NCI-H1694 treated with DMSO at 0.1 percent for 48 hours (cell line): Measurements from ENCODE around the gene ETFB.
"Not testable (repeated sequence)": the region's sequence is repeated elsewhere in the genome, so short reads cannot be mapped to it uniquely, and the experiment has no call there.

Experiments used
- DNase-seq: peaks from one replicate; lab custom pipeline; 2025; lab: John Stamatoyannopoulos, UW

ETFB gene

DNA sequence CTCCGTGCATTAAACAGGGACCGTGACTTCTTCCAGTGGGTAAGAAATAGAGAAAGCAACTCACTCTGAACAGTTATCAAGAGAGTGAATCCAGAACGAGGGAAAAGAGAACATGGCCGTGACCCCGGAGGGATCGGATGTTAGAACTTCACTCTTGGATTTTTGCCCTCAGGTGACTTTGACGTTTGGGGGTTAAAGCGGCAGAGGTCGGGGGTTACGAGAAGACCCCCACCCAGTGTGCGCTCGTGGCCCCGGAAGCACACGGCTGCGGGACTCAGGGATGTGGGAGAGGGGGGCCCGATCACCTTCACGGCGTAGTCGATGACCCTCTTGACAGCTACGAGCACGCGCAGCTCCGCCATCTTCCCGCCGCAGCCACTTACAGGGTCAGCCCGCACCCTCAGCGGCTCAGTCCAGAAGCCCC is at the start of gene ETFB:
Gene ETFB (minus strand): TSS at position 424 of the 424 bp plus-strand sequence. CDS start 62 bp downstream, at position 362.
- DNase-seq: no peak

DNA sequence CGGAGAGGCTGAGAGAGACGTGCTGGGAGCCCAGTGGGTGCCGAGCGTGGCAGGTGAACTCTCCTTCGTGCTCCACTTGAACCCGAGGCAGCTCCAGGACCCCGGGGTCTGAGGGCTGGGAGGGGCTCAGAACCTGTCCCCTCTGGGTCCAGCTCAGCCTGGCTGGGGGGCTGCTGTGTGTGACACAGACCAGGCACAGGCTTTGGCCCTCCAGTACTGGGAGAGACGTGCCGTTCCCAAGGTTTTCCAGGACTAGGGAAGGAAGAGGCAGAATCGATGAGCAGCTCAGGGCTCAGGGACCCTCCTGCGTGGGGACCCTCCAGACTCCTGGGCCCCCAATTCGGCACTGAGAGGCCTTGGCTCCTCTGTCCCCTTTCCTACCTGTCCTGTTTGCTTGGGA is 49.0 kb upstream of the ETFB start:
- DNase-seq: no peak

DNA sequence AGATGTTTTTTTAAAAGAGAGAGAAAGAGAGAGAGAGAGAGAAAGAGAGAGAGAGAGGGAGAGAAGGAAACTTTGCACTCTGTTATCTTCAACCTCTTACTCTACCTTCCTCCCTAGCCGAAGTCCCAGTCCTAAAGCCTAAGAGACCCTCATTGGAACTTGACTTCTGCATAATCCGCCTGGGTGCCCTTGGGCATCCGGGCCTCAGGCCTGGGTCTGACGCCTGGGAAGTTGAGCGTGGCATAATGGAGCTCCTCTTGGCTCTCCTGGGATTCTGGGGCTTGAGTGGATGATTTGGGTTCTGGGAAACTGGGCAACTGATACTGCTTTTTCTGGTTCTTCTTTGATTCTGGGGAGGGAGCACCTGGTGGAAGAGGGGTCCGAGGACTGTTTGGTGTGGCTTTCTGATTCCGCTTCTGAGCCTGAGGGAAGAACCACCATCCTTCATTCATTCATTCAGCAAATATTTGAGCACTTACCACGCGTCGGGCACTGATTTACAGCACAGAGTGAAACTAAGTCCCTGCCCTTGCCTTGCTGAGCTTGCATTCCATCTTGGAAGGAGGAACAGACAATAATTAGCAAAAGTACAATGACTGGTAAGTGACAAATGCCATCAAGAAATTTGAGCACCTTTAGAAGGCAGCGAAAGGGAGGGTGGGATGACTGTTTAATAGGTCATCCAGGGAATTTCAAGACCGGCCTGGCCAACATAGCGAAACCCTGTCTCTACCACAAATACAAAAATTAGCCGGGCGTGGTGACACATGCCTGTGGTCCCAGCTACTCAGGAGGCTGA is 45.0 kb upstream of the ETFB start:
- no peak for DNase-seq

DNA sequence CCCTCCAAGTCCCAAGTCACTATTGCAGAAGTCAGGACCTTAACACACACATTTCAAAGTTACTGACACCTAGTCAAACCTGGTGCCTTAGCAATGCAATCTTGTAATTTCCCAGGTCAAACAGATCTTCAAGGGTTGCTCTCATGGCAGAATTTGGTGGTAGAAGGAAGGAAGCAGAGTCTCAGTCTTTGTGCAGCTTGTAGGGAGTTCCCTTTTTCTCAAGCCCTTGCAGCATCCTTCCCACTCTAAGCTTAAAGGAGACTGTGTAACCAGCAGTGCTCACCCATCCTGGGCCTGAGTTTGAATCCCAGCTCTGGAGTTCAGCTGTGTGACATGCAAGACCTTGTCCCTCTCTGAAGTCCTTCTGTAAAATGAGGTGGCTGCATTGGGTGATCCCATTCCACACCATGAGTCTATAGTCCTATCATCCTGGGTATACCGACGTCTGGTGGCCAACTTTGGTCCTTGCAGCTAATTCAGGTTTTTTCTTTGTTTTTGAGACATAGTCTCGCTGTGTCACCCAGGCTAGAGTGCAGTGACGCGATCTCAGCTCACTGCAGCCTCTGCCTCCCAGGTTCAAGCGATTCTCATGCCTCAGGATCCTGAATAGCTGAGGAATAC is 41.4 kb upstream of the ETFB start:
- DNase-seq: no peak

DNA sequence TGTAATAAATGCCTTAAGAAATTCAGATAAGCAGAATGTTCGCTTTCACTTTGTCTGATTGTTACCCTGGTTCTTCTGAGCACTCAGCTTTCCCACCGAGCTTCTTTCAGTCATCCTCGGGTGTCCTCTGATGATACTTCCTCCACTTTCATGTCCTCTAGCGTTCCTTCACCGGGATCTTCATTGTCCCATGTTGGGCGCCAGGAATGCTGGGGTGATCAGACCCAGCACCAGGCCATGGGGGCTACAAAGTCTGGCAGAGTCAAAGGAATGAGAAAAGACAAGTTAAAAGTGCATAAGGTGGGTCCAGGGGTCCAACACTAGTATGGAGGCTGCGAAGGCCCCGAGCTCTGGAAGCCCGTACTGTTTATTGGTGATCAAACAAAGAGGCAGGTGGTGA is 35.9 kb upstream of the ETFB start:
- DNase-seq: no peak

DNA sequence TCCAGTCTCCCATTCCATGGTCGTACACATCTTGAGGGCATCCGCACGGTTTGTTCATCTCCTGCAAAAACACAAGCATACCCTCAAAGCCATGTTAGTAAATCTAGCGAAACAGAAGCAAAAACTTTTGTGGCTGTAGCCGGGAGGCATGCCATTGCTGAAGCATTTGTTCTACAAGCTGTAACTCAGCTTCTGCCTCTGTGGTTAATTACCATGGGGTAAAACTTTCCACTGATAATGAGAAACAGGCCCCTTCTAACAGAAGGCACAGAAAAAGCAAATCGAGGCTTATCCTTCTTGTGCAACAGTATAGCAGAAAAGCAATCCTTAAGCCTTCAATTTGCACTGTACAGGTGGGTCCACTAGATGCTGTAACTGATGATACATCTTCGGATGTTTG is 33.7 kb upstream of the ETFB start:
- not testable (repeated sequence) for DNase-seq

DNA sequence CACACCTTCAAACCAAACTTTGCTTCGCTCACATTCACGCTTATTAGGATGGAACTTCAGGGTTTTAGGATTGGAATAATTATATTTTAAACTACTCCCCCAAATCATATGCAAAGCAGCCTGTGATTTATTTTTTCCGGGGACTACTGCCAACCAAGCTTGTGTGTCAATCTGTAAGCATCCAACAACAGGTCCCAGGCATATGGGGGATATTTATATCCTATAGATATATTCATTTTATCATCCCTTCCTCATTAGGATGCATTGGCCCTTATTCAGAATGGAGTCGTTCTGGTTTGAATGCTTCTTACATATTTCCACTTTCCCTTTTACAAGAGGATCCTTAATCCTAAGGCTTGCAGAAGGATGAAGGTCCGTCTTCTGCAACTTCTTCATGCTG is 33.0 kb upstream of the ETFB start:
- DNase-seq: no peak

DNA sequence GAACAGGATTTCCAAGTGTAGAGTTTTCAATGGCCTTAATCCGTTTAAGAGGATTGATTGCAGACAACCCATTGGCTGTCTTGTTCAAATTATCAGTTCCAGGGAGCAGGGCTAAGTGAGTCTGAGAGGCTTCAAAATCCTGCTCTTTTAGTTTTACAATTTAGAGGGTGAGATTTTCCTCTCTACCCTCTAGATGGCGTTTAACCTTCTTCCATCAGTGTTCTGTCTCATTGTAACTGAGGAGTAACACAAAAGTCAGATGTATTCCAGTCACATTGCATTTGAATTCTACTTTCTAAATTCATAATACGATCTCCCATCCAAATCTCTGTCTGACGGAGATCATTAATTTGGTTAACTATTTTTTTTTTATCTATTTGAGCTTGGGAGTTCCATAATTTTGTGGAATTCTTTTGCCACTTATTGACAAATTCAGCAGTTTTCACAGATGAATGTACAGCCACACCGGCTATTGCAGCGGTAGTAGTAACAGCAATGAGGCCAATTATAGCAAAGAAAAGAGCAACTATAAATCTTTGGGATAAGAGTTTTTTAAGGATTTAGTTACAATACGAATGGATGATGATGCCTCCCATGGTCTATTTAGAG is 32.0 kb upstream of the ETFB start:
- DNase-seq: no peak

DNA sequence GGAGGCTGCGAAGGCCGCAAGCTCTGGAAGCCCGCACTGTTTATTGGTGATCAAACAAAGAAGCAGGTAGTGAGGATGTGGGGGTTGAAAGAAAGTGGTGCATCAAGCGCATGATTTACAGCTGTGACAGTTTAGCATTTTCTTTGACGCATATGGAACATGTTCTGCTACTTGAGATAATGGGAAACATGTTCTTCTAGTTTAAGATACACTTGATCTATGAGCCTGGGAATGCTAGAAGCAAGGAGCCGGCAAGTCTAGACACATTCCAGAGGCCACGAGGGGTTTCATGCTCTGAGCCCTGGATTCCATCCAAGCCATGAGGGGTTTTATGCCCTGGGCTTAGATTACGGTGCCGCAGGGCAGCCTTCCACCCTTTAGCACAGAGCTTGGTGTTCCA is 31.3 kb upstream of the ETFB start:
- not testable (repeated sequence) for DNase-seq

DNA sequence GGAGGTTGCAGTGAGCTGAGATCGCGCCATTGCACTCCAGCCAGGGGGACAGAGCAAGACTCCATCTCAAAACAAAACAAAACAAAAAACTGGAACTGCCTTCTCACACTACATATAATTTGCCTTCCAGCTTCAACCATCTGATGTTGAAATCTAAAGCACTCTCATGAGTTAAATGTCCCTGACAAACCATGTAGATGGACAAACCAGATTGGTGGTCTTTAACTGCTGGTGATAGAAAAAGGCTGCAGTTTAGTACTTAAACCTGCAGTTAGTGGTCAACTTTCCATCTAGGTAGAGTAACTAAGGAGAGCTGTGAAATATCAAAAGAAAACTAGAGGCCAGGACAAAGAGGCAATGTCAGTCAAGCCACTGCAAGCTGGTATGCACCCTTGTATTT is 30.0 kb upstream of the ETFB start:
- no peak for DNase-seq

DNA sequence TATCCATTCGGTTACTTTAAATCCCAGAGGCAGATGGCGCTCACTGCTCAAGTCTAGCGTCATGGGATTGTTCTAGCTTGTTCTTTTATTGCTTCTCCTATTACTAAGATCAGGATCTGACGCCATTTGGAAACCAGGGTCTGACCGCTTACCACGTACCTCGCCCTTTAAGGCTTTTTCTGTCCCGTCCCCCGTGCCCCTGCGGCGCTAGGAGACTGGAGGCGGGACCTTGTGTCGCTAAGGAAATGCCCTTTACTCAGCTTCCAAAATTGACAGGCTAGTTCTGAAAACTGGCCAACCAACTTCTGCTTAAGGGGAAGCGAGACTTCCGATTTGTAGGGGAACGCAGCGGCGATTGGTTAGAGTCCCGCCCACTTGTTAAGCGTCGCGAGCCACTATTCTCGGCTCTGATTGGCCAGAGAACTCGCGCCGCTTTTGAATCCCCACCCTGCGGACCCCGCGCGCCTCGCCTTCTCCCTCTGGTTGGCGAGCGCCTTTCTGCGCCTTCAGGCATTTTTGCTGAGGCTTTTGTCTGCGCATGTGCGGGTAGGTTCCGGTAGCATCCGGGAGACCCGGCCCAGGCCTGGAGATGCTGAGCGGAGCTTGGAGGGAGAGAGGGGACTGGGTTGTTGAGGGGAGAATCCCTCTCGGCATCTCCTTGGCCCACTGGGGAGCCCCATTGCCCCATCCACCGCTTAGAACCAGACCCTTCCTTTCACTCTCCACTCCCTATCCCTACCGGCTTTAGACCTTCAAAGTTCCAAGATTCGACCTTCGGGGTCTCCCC is 28.1 kb upstream of the ETFB start:
- no peak for DNase-seq

DNA sequence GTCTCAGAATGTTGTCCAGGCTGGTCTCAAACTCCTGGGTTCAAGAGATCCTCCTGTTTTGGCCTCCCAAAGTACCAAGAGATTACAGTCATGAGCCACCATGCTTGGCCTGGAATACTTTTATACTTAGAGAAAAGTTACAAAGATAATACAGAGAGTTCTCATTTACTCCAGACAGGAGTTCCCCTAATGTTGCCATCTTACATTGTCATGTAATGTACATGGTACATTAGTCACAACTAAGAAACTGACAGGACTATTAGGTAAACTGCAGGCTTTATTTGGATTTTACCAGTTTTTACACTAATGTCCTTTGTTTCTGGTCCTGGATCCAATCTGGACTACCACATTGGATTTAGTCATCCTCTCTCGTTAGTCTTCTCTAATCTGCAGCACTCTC is 26.5 kb upstream of the ETFB start:
- DNase-seq: no peak

DNA sequence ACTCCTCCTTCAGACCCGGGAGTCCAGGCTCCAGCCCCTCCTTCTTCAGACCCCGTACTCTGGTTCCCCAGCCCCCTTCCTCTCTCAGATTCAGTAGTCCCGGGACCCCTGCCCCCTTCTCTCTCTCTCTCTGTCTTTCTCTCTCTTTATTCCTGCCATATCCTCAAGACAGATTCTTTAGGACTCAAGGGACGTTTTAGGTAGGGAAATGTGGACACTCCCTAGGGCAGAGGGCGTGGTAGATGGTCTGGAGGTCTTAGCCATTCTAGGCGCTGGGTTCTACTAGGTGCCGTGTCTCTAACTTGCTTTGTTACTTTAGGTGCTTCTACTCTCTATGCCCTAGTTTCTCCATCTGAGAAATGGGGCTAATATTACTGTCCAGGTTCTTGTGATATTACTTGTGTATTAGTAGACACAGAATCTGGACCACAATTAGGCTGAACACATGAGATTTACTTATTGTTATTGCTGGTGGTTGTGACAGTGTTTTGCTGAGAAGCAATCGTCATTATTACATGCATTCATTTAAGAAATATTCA is 25.0 kb upstream of the ETFB start:
- no peak for DNase-seq

DNA sequence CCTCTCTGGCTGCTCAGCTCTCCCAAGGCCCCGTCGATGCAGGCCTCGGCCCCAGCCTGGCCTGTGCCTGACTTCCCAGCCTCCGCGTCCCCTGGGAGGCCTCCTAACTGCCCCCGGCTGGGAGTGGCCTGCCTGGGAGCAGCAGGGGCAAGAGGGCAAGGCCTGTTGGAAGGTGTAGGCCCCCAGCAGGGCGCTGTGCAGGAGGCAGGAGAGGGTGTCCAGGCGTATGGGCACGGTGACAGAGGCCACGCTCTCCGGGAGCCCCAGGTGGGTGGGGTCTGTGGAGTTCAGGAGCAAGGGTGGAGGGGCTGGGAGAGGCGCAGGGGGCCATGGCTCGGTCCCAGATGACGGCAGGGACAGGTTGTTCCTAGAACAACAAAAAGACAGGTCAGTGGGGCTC is 23.0 kb upstream of the ETFB start:
- no peak for DNase-seq

DNA sequence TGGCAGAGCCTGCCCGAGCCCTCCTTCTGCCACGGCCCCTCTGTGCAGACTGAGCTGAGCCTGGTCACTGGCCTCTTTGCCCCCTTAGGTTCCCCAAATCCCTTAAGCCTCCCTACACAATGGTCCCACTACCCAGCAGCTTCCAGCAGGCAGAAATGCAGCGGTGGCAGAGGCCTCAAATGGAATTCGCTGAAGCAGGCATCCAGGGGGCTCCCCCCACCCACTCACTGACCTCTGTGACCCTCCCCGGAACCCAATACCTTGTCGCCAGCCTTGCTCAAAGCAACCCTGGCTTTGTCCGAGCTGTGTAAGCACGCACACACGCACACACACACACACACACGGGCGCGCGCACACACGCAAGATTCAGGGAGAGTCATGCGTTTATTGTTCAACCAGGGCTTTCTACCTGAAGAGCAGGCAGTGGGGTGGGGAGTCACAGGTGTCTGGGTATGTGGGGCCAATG is 21.8 kb upstream of the ETFB start, which contains the start of gene LIM2:
Gene LIM2 (minus strand): TSS at position 51 of the 466 bp plus-strand sequence. CDS start 531 bp downstream, outside the sequence.
- no peak for DNase-seq

DNA sequence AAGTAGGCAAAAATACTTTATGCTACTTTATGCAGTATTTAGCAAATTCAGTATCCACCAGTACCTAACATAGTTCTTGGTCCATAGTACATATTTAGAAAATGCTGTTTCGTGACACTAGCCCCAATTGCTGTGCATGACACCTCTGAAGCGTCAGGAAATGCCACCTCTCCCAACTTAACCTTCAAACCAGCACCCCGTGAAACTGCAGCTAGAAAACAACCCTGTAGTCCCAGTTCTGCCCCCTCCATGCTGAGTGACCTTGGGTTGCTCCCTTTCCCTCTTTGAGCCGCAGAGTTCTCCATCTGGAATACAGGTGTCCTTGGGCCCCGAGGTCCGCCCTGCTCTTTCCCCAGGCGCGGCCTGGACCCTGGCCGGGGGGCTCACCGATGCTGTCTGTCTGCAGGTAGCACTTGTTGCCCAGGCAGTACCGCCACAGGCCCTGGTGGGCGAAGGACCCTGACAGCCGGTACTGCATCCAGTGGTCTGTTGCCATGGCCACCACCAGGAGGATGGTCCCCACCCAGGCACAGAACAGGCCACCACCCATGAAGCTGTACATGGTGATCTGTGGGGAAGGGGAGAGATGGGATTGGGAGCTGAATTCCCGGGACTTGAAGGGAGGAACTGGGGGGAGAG is 20.8 kb upstream of the ETFB start:
- DNase-seq: no peak

DNA sequence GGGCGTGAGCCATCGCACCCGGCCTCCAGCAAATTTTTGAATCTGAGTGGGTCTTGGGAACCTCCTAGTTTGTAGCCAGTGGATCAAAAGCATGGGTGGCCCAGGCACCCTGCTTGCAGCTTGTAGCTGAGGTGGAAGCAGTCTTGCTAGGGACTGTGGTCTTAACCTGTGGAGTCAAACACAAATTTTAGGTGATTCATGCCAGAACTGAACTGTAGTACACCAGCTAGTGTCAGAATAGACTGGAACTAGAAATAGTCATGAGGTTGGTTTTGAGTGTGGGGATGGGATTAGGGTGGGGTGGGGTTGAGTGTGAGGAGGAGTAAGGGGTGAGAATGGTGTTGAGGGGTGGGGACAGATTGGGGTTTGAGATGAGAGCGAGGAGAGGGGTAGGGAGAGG is 15.8 kb upstream of the ETFB start:
- no peak for DNase-seq

DNA sequence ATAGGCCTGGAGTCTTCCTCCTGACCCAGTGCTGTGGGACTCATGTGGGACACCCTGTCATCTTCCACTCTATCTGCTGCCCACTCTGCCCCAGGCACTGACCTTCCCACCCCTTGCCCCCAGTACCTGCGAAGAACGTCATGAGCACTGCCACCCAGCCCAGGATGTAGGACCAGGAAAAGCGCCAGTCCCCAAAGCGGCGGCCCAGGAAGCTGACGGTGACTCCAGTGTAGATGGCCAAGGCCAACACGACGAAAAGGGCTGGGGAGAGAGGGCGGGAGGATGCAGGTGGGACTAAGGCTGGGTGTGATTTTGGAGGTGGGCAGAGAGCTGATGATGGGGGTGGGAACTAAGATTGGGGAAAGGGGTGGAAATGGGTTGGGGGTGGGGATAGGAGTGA is 14.2 kb upstream of the ETFB start:
- DNase-seq: no peak

DNA sequence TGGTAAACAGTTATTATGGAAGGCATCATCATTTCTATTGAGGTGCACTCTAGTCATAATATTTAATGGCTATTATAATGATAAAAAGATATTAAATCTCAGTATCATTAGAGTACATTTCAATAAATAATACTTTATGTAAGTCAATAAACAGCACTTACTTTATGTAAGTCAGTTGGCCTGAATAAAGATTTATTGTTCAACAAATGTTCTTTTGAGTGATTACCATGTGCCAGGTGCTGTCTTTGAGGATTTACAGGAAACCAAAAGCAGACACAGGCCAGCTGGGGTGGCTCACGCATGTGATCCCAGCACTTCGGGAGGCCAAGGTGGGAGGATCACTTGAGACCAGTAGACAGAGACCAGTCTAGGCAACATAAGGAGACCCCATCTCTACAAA is 11.2 kb upstream of the ETFB start:
- no peak for DNase-seq

DNA sequence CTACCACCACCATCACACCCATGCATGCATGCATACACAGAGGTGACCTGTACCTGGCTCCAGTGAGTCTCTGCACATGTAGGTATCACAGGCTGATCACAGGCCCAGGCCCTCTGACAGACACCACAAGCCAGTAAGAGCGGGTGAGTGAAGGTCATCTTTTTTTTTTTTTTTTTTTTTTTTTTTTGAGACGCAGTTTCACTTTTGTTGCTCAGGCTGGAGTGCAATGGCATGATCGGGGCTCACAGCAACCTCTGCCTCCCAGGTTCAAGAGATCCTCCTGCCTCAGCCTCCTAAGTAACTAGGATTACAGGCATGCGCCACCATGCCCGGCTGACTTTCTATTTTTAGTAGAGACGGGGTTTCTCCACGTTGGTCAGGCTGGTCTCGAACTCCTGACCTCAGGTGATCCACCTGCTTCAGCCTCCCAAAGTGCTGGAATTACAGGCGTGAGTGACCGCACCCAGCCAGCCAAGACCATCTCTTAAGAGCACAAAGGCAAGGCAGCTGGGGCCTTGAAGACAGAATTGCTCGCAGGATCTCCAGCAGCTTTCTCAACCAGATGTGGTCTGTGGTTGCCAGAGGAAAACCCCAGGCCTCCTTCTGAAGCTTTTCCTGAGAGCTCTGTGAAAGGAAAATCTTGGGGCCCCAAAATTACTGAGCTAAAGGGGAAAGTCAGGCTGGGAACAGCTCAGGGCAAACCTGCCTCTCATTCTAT is 9.5 kb upstream of the ETFB start:
- no peak for DNase-seq
